Gastroesophageal sphincter (tissue), 3 donors: Measurements from ENCODE around the gene UBA6.

Experiments used
- EP300 ChIP-seq: sonication (generic); formaldehyde crosslinking; IDR thresholded peaks from one replicate; pipeline ENCODE4 v1.6.1; 2017; ENCODE audit warnings: antibody characterized with exemption, mild to moderate bottlenecking
- POLR2A ChIP-seq, 2 donors: fragments of 450-650 bp; IDR thresholded peaks; one replicate each; pipeline ENCODE4 v1.6.1; 2017; ENCODE audit warnings: antibody characterized with exemption in 2 of 2, mild to moderate bottlenecking in 2 of 2, moderate library complexity in 1 of 2
- POLR2AphosphoS5 ChIP-seq: sonication (generic); formaldehyde crosslinking; IDR thresholded peaks from one replicate; pipeline ENCODE4 v1.6.1; 2017; ENCODE audit warnings: antibody characterized with exemption
- TF ChIP-seq, protein P1 (sequence below), 4 experiments: fragments of 200-600 bp in 2 of 4; fragments of 450-650 bp in 2 of 4; sonication (generic) in 1 of 4; IDR thresholded peaks; one replicate each; pipeline ENCODE4 v1.5.1; 2017 to 2019; ENCODE audit warnings: antibody characterized with exemption in 4 of 4, mild to moderate bottlenecking in 2 of 4, moderate library complexity in 2 of 4

DNA sequence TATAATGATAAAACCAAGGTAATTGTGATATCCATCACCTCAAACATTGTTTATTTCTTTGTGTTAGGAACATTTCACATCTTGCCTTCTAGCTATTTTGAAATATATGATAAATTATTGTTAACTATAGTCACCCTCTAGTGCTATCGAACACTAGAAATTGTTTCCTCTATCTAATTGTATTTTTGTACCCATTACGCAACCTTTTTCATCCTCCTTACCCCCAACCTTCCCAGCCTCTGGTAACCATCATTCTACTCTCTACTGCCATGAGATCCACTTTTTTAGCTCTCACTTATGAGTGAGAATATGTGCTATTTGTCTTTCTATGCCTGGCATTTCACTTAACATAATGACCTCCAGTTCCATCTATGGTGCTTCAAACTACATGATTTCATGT, 3.9 kb upstream of the UBA6 start:
- TF ChIP-seq, protein P1, sequence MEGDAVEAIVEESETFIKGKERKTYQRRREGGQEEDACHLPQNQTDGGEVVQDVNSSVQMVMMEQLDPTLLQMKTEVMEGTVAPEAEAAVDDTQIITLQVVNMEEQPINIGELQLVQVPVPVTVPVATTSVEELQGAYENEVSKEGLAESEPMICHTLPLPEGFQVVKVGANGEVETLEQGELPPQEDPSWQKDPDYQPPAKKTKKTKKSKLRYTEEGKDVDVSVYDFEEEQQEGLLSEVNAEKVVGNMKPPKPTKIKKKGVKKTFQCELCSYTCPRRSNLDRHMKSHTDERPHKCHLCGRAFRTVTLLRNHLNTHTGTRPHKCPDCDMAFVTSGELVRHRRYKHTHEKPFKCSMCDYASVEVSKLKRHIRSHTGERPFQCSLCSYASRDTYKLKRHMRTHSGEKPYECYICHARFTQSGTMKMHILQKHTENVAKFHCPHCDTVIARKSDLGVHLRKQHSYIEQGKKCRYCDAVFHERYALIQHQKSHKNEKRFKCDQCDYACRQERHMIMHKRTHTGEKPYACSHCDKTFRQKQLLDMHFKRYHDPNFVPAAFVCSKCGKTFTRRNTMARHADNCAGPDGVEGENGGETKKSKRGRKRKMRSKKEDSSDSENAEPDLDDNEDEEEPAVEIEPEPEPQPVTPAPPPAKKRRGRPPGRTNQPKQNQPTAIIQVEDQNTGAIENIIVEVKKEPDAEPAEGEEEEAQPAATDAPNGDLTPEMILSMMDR (IDR thresholded peaks at IDR 0.05) = no peak
- no peak for TF ChIP-seq POLR2A (IDR thresholded peaks at IDR 0.05)
- no peak for TF ChIP-seq EP300
- TF ChIP-seq POLR2AphosphoS5 = no peak
